Activated gamma-delta T cell (primary cell): ENCODE results near the gene RFLNA.
"Not testable (repeated sequence)": the region's sequence is repeated elsewhere in the genome, so short reads cannot be mapped to it uniquely, and the experiment has no call there.

Source experiments
- DNase-seq: peaks from one replicate; lab custom pipeline; 2025; lab: John Stamatoyannopoulos, UW

RFLNA gene

GRCh38 chr12:124282287-124282686 is 12.6 kb upstream of the RFLNA start:
- DNase-seq, result no peak

GRCh38 chr12:124283326-124283725 is 11.6 kb upstream of the RFLNA start:
- no peak for DNase-seq

- no peak for DNase-seq
These were observed 10.5 kb upstream of the RFLNA start for GRCh38 chr12:124284368-124284767.

- no peak for DNase-seq
These were observed 8.5 kb upstream of the RFLNA start for GRCh38 chr12:124286414-124286813.

GRCh38 chr12:124286971-124287370 is 7.9 kb upstream of the RFLNA start:
- DNase-seq, result no peak

- no peak for DNase-seq
These were observed 5.0 kb upstream of the RFLNA start for GRCh38 chr12:124289634-124290600.

- no peak for DNase-seq
These were observed 2.5 kb upstream of the RFLNA start for GRCh38 chr12:124292385-124292784.

- no peak for DNase-seq
These were observed 1.4 kb upstream of the RFLNA start for GRCh38 chr12:124293286-124294003.

- no peak for DNase-seq
These were observed 652 bp downstream of the RFLNA start for GRCh38 chr12:124295431-124296058.

GRCh38 chr12:124296295-124296915 is 1.5 kb downstream of the RFLNA start:
- no peak for DNase-seq

- DNase-seq, result no peak
These were observed 2.0 kb downstream of the RFLNA start for GRCh38 chr12:124296916-124297351.

GRCh38 chr12:124297389-124297788 is 2.5 kb downstream of the RFLNA start:
- DNase-seq, result no peak

- DNase-seq, result no peak
These were observed 3.0 kb downstream of the RFLNA start for GRCh38 chr12:124297856-124298255.

GRCh38 chr12:124298685-124299410 is 4.0 kb downstream of the RFLNA start:
- DNase-seq, result no peak

GRCh38 chr12:124299628-124300388 is 4.9 kb downstream of the RFLNA start:
- no peak for DNase-seq

GRCh38 chr12:124300657-124301056 is 5.8 kb downstream of the RFLNA start:
- DNase-seq, result not testable (repeated sequence)

- DNase-seq, result no peak
These were observed 6.3 kb downstream of the RFLNA start for GRCh38 chr12:124301084-124301654.

- DNase-seq, result no peak
These were observed 7.4 kb downstream of the RFLNA start for GRCh38 chr12:124302241-124302806.

- no peak for DNase-seq
These were observed 8.1 kb downstream of the RFLNA start for GRCh38 chr12:124302807-124303578.
